Measurements from ENCODE around the gene NFU1. TPM values are rescaled to one million over a fixed set of nuclear protein-coding genes. Genes with fewer than 3 reads are reported as not detected.

The NFU1 gene
- polyA plus RNA-seq, 4 donors = 52.5 to 79.7 (median 60.3) TPM

- DNase-seq (ENCODE audit: low read depth in 4 of 4, low spot score in 2 of 4) = no peak
Measured at GRCh38 chr2:69353360-69353759, 83.9 kb downstream of the NFU1 start.

GRCh38 chr2:69348781-69349180 lies 88.5 kb downstream of the NFU1 start:
- DNase-seq (ENCODE audit: low read depth in 4 of 4, low spot score in 2 of 4) = no peak

Other genes with a start within 250 kb of the NFU1 start
- 10 to 100 TPM; 31.8 to 38.1 (median 34.7) TPM for gene GFPT1, start 50.2 kb downstream of the NFU1 start, polyA plus RNA-seq (ENCODE audit: insufficient read length in 4 of 4)
- 10 to 100 TPM; 16.0 to 26.9 (median 20.8) TPM for gene AAK1, start 206.3 kb upstream of the NFU1 start, polyA plus RNA-seq (ENCODE audit: insufficient read length in 4 of 4)